Testis (tissue), 2 donors: ENCODE measurements around the gene MDGA2.

ENCODE experiments used
- POLR2A ChIP-seq: fragments of 450-650 bp; IDR thresholded peaks from one replicate; pipeline ENCODE4 v1.6.1; 2017; ENCODE audit warnings: antibody characterized with exemption, mild to moderate bottlenecking, moderate library complexity
- TF ChIP-seq, protein P1 (sequence below), 3 experiments: fragments of 450-650 bp in 2 of 3; fragments of 200-600 bp in 1 of 3; sonication (generic) in 1 of 3; IDR thresholded peaks; one replicate each; pipeline ENCODE4 v1.5.1; 2016 to 2019; ENCODE audit warnings: antibody characterized with exemption in 3 of 3, mild to moderate bottlenecking in 2 of 3, moderate library complexity in 1 of 3

DNA sequence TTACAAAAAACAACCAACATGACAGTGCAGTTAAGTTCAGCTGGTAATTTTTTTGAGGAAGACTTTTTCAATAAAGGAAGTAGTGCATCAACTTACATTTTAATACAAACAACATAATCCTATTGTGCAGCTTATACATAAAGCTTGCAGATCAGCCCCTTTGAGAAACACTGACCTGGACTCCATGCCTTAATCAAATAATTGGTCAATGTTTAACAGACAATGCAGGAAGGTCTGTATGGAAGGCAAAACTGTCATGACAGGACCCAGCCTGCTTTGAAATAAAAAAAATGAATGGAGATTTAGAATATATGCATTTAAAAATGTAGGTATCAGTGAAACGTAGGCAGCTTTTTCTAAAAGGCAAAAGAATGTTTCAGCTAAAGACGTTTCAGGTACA lies 702.1 kb downstream of the MDGA2 start:
- TF ChIP-seq, protein P1, sequence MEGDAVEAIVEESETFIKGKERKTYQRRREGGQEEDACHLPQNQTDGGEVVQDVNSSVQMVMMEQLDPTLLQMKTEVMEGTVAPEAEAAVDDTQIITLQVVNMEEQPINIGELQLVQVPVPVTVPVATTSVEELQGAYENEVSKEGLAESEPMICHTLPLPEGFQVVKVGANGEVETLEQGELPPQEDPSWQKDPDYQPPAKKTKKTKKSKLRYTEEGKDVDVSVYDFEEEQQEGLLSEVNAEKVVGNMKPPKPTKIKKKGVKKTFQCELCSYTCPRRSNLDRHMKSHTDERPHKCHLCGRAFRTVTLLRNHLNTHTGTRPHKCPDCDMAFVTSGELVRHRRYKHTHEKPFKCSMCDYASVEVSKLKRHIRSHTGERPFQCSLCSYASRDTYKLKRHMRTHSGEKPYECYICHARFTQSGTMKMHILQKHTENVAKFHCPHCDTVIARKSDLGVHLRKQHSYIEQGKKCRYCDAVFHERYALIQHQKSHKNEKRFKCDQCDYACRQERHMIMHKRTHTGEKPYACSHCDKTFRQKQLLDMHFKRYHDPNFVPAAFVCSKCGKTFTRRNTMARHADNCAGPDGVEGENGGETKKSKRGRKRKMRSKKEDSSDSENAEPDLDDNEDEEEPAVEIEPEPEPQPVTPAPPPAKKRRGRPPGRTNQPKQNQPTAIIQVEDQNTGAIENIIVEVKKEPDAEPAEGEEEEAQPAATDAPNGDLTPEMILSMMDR (IDR thresholded peaks at IDR 0.05) = no peak
- no peak for TF ChIP-seq POLR2A
